ENCODE measurements around the gene ASS1. TPM values are rescaled to one million over a fixed set of nuclear protein-coding genes. Genes with fewer than 3 reads are reported as not detected.

ASS1 gene
- total and polyA plus RNA-seq, 12 donors, result 27.4 to 147 (median 53.3) TPM

DNA sequence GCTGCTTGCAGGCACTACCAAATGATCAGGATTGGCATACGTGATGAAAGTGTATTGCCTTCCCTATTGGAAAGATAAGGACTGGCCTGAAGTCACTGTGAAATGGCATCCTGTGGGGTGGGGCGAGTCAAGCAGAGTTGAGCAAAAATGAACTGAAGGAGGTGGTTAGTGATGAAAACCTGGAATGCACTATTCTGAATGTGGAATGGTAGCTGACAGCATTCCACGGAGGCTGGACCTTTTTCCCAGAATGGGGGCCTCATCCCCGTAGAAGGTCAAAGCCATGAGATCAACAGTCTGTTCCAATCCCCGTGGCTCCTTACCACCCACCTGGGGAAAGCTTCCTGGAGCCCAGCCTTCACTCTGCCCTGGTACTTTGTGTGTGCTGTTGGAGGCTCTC lies 37.7 kb downstream of the ASS1 start:
- DNase-seq (no peak), ATAC-seq (no peak)
- peaks cover 0 to 5% (median 0%) of the 10 kb centered on the region in 7 donors for H3K27me3 ChIP-seq
- intact Hi-C loops (cut with DNase I), result no loop called here
- no peak overlapping the region for H3K27ac ChIP-seq
- no peaks in the 10 kb centered on the region for H3K9me3 ChIP-seq
- no peak overlapping the region for H3K4me3 ChIP-seq
- WGBS, 2 donors, result 62 to 71% methylated on average over 5 of the region's 5 CpGs
- TF ChIP-seq, protein P1, sequence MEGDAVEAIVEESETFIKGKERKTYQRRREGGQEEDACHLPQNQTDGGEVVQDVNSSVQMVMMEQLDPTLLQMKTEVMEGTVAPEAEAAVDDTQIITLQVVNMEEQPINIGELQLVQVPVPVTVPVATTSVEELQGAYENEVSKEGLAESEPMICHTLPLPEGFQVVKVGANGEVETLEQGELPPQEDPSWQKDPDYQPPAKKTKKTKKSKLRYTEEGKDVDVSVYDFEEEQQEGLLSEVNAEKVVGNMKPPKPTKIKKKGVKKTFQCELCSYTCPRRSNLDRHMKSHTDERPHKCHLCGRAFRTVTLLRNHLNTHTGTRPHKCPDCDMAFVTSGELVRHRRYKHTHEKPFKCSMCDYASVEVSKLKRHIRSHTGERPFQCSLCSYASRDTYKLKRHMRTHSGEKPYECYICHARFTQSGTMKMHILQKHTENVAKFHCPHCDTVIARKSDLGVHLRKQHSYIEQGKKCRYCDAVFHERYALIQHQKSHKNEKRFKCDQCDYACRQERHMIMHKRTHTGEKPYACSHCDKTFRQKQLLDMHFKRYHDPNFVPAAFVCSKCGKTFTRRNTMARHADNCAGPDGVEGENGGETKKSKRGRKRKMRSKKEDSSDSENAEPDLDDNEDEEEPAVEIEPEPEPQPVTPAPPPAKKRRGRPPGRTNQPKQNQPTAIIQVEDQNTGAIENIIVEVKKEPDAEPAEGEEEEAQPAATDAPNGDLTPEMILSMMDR (IDR thresholded peaks at IDR 0.05), result no peak
- no peaks in the 10 kb centered on the region for H3K4me1 ChIP-seq
- peaks cover 0 to 58% (median 13%) of the 10 kb centered on the region in 9 donors for H3K36me3 ChIP-seq

DNA sequence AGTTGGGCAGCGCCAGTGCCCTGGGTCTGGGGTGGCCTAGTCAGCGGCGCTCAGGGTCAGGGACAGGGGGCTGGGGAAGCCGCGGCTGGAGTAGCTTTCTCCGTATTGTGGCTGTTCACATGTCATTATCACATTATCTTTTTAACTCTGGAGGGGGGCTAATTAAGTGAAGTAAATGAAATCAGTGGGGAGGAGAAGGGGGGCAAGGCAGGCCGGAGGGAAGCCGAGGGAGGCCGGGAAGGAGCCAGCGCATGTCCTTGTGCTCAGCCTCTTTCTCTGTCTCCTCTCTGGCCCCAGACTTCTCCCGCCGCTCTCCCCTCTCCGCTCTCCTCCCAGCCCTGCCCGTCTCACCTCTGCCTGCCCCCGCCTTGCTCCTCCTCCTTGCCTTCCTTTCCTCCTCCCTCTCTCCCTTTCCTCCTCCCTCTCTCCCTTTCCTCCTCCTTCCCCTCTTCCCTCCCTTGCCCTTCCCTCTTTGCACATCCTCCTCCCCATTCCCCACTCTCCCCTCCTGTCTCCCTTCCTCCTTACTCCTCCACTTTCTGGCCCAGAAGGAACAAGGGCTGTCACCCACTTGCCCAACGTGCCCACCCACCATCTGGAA lies 38.7 kb downstream of the ASS1 start:
- DNase-seq (no peak), ATAC-seq (no peak)
- intact Hi-C loops (cut with DNase I), result no loop called here
- H3K9me3 ChIP-seq, result no peaks in the 10 kb centered on the region
- 68 to 74% methylated on average over 16 of the region's 16 CpGs for WGBS, 2 donors
- peaks cover 0 to 49% (median 13%) of the 10 kb centered on the region in 9 donors for H3K36me3 ChIP-seq
- H3K4me3 ChIP-seq, result no peak overlapping the region
- H3K27ac ChIP-seq, result no peak overlapping the region
- peaks cover 0 to 5% (median 0%) of the 10 kb centered on the region in 7 donors for H3K27me3 ChIP-seq
- H3K4me1 ChIP-seq, result no peaks in the 10 kb centered on the region
- TF ChIP-seq, protein P1 (IDR thresholded peaks at IDR 0.05), result no peak

DNA sequence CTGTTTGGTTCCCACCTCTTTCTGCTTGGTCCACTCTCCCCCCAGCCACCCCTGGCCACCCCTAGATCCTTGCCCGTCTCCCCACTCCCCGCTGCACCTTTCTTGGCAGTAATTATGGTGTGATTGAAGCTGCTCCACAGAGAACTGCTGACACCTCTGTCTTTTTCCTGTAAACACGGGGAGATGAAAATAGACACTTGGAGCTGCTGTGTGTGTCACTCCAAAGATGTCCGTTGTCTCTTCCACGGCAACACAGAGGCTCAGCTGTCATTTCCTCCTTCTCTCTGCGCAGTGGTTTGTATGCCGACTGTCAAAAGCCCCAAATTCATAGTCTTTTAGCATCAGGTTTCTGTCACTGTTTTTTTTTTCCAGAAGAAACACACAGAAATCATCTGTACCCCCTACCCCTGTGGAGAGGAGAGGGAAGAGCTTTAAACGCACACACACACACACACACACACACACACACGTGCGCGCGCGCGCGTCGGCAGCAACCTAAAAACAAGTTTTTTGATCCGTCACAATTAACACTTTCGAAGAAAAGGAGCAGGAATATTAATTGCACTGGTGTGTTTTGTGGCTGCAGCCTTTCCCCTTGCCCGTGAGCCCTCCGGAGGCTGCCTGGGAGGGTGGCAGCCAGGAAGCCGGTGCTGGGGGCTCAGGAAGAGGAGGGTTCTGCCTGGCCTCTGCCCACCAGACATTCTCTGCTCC lies 39.8 kb downstream of the ASS1 start:
- Histone ChIP-seq H3K9me3 (no peaks in the 10 kb centered on the region), H3K36me3 (peaks cover 0 to 48% (median 12%) of the 10 kb centered on the region in 9 donors), H3K27me3 (peaks cover 0 to 5% (median 0%) of the 10 kb centered on the region in 7 donors), H3K27ac (no peak overlapping the region), H3K4me1 (no peaks in the 10 kb centered on the region), H3K4me3 (no peak overlapping the region)
- TF ChIP-seq, protein P1 (IDR thresholded peaks at IDR 0.05), result no peak
- DNase-seq (no peak), ATAC-seq (no peak)
- intact Hi-C loops (cut with DNase I), result no loop called here
- 87% methylated on average over 21 of the region's 21 CpGs for WGBS, 2 donors

DNA sequence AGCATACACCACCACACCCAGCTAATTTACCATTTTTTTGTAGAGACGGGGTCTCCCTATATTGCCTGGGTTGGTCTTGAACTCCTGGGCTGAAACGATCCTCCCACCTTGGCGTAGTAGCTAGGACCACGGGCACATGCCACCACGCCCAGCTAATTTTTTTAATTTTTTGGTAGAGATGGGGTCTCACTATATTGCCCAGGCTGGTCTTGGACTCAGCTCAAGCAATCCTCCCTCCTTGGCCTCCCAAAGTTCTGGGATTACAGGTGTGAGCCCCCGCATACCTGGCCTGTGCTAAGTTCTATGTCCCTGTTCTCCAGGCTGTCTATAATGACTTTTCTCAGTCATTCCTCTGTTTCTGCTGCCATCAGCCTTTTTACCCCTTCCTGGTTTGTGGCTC lies 41.3 kb downstream of the ASS1 start:
- H3K27ac ChIP-seq, result no peak overlapping the region
- peaks cover 0 to 53% (median 0%) of the 10 kb centered on the region in 9 donors for H3K36me3 ChIP-seq
- intact Hi-C loops (cut with DNase I), result no loop called here
- WGBS, 2 donors, result 94 to 99% methylated on average over 6 of the region's 6 CpGs
- no peak overlapping the region for H3K4me3 ChIP-seq
- H3K9me3 ChIP-seq, result no peaks in the 10 kb centered on the region
- H3K4me1 ChIP-seq, result no peaks in the 10 kb centered on the region
- TF ChIP-seq, protein P1 (IDR thresholded peaks at IDR 0.05), result no peak
- no peak for DNase-seq
- peaks cover 0 to 5% (median 0%) of the 10 kb centered on the region in 7 donors for H3K27me3 ChIP-seq
- ATAC-seq, result no peak
